ENCODE data around the gene KSR2.

- TF ChIP-seq CTCF (conservative IDR thresholded peaks at IDR 0.05): no peak
- no peak for TF ChIP-seq EZH2 (IDR thresholded peaks at IDR 0.05; ENCODE audit: low read depth)
Measured at GRCh38 chr12:117491711-117492110, 477.1 kb downstream of the KSR2 start.
